OCI-LY1 (cell line): ENCODE data around the gene CYREN.

ENCODE experiments used
- H2AFZ ChIP-seq: fragments of 200-600 bp; sonication (generic), shearing (Covaris generic); 2 replicates; pipeline ENCODE4 v1.6.0; 2014; ENCODE audit warnings: antibody characterized with exemption, mild to moderate bottlenecking, low read length
- H3F3A ChIP-seq: fragments of 200-600 bp; sonication (generic), shearing (Covaris generic); 2 replicates; pipeline ENCODE4 v1.6.0; 2014; ENCODE audit warnings: mild to moderate bottlenecking, antibody characterized with exemption, low read length, moderate library complexity; ENCODE audit not compliant: insufficient read depth
- H3K27ac ChIP-seq: fragments of 200-600 bp; sonication (generic); 2 replicates; pipeline ENCODE4 v1.5.1; 2014; ENCODE audit warnings: low read length, mixed run types, mild to moderate bottlenecking, low read depth; ENCODE audit not compliant: poor library complexity, severe bottlenecking
- H3K27me3 ChIP-seq: fragments of 200-600 bp; sonication (generic); 2 replicates; pipeline ENCODE4 v1.6.0; 2014; ENCODE audit warnings: antibody characterized with exemption, mild to moderate bottlenecking, low read length, moderate library complexity; ENCODE audit not compliant: insufficient read depth
- H3K36me3 ChIP-seq: fragments of 200-600 bp; sonication (generic); 2 replicates; pipeline ENCODE4 v1.6.1; 2014; ENCODE audit warnings: mild to moderate bottlenecking, antibody characterized with exemption, low read length, moderate library complexity, mixed read lengths; ENCODE audit not compliant: insufficient read depth
- H3K4me1 ChIP-seq: fragments of 200-600 bp; sonication (generic); 2 replicates; pipeline ENCODE4 v1.5.1; 2014; ENCODE audit warnings: mild to moderate bottlenecking, low read length, moderate library complexity; ENCODE audit not compliant: insufficient read depth, severe bottlenecking
- H3K4me2 ChIP-seq: fragments of 200-600 bp; sonication (generic), shearing (Covaris generic); 2 replicates; pipeline ENCODE4 v1.6.1; 2014; ENCODE audit warnings: low read length
- H3K4me3 ChIP-seq: fragments of 200-600 bp; sonication (generic); 2 replicates; pipeline ENCODE4 v1.5.1; 2014; ENCODE audit warnings: low read length, low read depth, mild to moderate bottlenecking, mixed read lengths; ENCODE audit not compliant: poor library complexity, severe bottlenecking
- H3K79me2 ChIP-seq: fragments of 200-600 bp; shearing (Covaris generic); 2 replicates; pipeline ENCODE4 v1.6.1; 2016; ENCODE audit warnings: mixed run types, low read length, mixed read lengths; ENCODE audit not compliant: insufficient read depth
- H3K9ac ChIP-seq: fragments of 200-600 bp; sonication (generic), shearing (Covaris generic); 2 replicates; pipeline ENCODE4 v1.6.1; 2014; ENCODE audit warnings: mild to moderate bottlenecking, low read length, mixed read lengths
- H3K9me2 ChIP-seq: fragments of 200-600 bp; sonication (generic), shearing (Covaris generic); 2 replicates; pipeline ENCODE4 v1.6.1; 2014; ENCODE audit warnings: low read depth, mild to moderate bottlenecking, low read length, mixed read lengths
- H3K9me3 ChIP-seq: fragments of 200-600 bp; shearing (Covaris generic); 2 replicates; pipeline ENCODE4 v1.6.1; 2014; ENCODE audit warnings: low read length, mixed read lengths
- H4K20me1 ChIP-seq: fragments of 200-600 bp; sonication (generic), shearing (Covaris generic); 2 replicates; pipeline ENCODE4 v1.6.0; 2016; ENCODE audit warnings: mild to moderate bottlenecking, low read length; ENCODE audit not compliant: insufficient read depth
- CTCF ChIP-seq: fragments of 200-600 bp; sonication (generic), shearing (Covaris generic); IDR thresholded peaks from 2 replicates; pipeline ENCODE4 v1.5.1; 2017; ENCODE audit warnings: mild to moderate bottlenecking, antibody characterized with exemption, low read length, moderate library complexity, mixed read lengths
- EZH2 ChIP-seq: fragments of 200-600 bp; sonication (generic), shearing (Covaris generic); IDR thresholded peaks from 2 replicates; pipeline ENCODE4 v1.8.0; 2017; ENCODE audit warnings: borderline replicate concordance, mixed run types, mild to moderate bottlenecking, antibody characterized with exemption, low read length, moderate library complexity, mixed read lengths

Gene CYREN

DNA sequence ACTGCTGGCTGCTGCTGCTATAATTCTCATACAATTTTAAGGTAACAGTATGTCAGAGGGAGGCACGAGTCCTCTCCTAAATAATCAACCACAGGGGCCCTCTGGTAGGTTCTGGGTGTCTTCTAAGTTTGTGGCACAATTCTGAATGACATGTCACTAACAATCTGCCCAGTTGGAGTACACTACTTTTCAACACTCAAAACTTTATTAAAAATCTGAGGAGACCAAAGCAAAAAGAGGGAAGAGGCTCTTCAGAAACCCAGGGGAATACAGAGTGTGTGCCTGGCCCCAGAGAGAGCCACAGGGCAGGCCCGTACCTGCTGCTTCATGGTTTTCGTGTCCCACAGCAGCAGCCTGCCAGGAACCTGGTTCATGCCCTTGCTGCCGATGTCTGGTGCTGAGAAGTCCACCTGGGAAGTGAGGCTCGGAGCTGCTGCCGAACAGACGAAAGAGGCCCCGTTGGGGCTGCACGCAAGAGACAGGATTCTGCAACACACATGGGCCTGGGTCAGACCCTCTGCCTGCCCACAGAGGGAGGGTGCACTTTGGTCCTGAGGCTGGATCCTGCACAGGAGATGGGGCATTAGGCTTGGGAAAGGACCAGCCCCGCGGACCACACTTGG is 22.5 kb upstream of the CYREN start:
- TF ChIP-seq EZH2, result no peak
- no peak for TF ChIP-seq CTCF
- Histone ChIP-seq H3K9me2 (no peaks in the 10 kb centered on the region), H3K27me3 (no peaks in the 10 kb centered on the region), H3F3A (no peaks in the 10 kb centered on the region), H3K9me3 (no peaks in the 10 kb centered on the region), H3K79me2 (no peaks in the 10 kb centered on the region), H2AFZ (no peak overlapping the region), H3K4me3 (no peak overlapping the region), H3K36me3 (peaks cover 82% of the 10 kb centered on the region), H4K20me1 (no peaks in the 10 kb centered on the region), H3K27ac (no peak overlapping the region), H3K9ac (no peak overlapping the region), H3K4me2 (no peak overlapping the region), H3K4me1 (no peaks in the 10 kb centered on the region)

DNA sequence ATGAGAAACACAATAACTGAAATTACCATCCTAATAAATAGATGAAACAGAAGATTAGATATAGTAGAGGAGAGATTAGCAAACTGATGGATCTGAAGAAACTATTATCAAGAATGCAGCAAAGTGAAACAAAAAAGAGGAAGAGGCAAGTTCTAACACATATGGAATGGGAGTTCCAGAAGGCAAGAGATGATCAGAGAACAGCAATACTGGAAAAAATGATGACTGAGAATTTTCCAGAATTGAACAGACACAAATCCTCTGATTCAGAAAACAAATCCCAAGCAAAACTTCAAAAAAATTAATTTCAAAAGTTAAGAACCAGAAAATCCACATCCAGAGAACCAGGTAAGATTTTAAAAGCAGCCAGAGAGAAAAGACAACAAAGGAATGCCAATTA is 20.2 kb upstream of the CYREN start:
- peaks cover 82% of the 10 kb centered on the region for H3K36me3 ChIP-seq
- H3K9me2 ChIP-seq, result no peaks in the 10 kb centered on the region
- H3K4me2 ChIP-seq, result no peak overlapping the region
- H4K20me1 ChIP-seq, result no peaks in the 10 kb centered on the region
- H3K27me3 ChIP-seq, result no peaks in the 10 kb centered on the region
- no peaks in the 10 kb centered on the region for H3K79me2 ChIP-seq
- no peaks in the 10 kb centered on the region for H3K9me3 ChIP-seq
- H3K9ac ChIP-seq, result no peak overlapping the region
- H2AFZ ChIP-seq, result no peak overlapping the region
- H3K4me1 ChIP-seq, result no peaks in the 10 kb centered on the region
- H3K27ac ChIP-seq, result no peak overlapping the region
- H3F3A ChIP-seq, result no peaks in the 10 kb centered on the region
- no peak for TF ChIP-seq EZH2
- TF ChIP-seq CTCF, result no peak
- H3K4me3 ChIP-seq, result no peak overlapping the region

GRCh38 chr7:135189961-135190360 is 19.5 kb upstream of the CYREN start:
- Histone ChIP-seq H4K20me1 (no peaks in the 10 kb centered on the region), H2AFZ (no peak overlapping the region), H3K36me3 (peaks cover 88% of the 10 kb centered on the region), H3K27ac (no peak overlapping the region), H3K27me3 (no peaks in the 10 kb centered on the region), H3K9me3 (no peaks in the 10 kb centered on the region), H3K9ac (no peak overlapping the region), H3K4me2 (no peak overlapping the region), H3K4me3 (no peak overlapping the region), H3F3A (no peaks in the 10 kb centered on the region), H3K4me1 (no peaks in the 10 kb centered on the region), H3K79me2 (no peaks in the 10 kb centered on the region), H3K9me2 (no peaks in the 10 kb centered on the region)
- TF ChIP-seq CTCF (no peak), EZH2 (no peak)
